ENCODE results near the gene TTBK1. TPM values are rescaled to one million over a fixed set of nuclear protein-coding genes. Genes with fewer than 3 reads are reported as not detected.

The TTBK1 gene
- total RNA-seq, 1 experiment from 2014 or later = not detected

DNA sequence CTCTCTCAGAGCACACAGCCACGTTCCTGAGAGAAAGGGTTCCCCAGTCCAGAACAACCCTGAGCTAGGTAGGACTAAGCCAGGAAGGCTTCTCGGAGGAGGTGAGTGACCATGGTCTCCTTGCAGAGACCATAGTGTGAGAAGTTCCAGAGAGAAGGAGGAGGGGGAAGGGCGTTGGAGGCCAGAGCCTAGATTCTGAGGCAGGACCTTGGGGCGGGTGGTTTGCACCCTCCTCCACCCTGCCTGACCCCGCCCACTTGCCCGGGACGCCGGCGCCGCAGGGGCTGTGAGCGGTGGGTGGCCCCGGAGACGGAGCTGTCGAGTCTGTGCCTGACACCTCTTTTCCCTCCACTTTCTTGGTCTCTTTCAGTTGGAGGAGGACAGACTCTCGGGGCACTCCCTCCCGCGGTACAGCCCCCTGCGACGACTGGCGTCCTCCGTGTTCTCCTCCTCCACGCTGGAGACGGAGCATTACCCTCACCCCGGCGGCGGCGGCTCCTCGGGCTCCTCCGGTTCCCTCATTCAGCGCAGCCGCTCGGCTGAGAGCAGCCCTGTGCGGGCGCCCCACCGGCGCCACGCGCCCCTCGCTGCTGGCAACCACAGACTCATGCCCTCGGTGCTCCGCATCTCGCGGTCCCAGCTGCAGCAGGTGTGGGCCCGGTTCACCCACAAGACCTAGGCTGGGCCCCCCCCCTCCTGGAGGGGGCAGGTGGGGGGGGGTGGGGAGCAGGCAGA, 26.2 kb downstream of the TTBK1 start:
- DNase-seq (ENCODE audit: extremely low read depth, low read depth) = no peak

DNA sequence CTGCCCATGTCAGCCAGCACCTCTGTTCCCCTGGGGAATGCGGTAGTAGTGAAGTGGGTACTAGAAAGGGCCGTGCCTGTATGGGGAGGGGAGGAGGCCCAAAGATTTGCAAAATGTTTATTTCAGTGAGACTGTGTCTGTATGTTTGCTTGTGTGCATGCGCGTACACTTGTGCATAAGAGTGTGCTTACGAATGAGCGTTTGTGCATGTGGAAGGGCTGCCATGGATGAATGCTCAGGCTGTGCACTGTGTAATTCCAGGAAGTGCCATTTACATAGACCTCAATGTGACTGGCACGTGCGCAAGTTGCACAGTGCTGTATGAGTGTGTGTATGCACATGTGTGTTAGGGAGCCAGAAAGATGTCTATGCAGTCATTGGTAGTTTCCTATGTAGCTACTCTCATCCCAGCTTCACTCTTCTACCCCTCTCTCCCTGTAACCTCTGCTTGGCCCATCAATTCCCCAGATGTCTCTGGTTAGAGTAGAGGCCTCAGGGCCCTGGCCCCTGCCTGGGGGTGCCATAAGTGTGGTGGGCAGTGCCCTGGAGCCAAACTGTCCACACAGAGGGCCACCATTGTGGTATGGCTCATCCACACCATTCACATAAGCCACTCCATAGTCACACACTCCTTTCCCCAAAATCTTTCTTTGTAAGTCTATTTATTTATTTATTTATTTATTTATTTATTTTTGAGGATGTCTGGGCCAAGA, 28.0 kb downstream of the TTBK1 start:
- no peak for DNase-seq (ENCODE audit: extremely low read depth, low read depth)

DNA sequence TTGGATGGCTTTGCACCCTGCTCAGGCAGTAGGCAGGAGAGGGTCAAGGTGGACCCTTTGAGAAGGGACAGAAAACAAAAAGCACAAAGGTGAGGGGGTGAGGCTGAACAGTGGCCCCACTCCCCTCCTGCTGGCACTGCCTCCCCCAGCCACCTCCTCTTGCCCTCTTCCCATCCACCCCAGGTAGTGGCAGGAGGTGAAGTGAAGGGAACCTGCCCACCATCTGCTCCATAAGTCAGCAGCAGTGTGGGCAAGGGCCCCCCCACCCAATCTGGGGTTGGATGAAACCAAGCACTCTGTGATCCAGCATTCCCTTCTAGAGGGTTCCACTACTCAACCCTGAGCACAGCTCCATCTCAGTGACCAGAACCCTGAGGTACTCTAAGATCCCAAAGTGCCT, 28.7 kb downstream of the TTBK1 start:
- no peak for DNase-seq (ENCODE audit: extremely low read depth, low read depth)

DNA sequence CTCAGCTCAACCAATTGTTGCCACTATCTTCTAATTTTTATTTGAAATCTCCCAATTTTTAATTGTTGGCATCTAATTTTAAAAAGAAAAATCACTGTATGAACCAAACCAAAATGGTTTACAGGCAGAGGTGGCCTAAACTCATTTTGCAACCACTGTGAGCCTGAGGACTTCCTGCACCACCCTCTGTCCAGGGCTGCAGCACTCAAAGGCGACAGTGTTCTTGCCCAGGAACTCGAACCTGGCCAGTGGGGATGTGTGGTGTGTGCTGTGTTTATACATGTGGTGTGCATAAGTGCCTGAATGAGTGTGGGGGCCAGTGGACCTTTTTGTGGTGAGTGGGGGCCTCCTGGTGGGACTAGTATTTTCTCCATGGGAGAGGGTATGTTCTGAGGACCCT, 30.4 kb downstream of the TTBK1 start:
- no peak for DNase-seq (ENCODE audit: extremely low read depth, low read depth)

DNA sequence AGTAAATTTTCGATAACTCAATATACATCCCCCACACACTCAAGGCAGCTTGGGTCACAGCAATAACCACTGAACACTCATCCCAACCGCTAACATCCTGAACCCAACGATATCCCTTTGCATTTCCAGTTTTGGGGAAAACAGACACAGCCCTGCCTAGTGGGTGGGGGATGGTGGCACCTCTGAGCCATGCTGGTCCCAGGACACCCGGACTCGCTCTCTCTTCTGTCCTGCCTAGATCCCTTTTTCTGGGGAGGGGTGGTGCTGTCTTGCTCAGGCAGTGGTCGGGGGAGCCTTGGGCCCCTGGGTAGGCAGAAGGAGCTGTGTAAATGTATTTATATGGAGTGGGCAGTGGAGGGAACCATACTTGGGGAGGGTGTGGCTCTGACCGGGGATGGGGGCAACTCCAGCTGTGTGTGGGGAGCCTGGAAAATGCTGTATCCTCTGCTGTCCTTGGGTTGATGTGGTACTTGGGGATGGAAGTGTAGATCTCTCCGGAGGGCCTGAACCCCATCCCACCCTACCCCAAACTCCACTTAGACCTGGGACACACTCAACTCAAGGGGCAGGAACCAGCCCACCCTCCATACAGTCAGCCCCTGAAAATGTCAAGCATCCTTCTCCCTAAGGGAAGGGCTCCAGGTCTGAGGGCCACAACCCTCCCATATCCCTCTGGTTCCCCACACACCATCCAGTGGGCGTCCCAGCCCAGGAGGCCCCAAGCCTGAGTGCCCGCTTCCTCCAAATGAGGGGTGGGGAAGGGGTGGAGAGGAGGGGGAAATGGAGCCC, 31.0 kb downstream of the TTBK1 start:
- no peak for DNase-seq (ENCODE audit: extremely low read depth, low read depth)

DNA sequence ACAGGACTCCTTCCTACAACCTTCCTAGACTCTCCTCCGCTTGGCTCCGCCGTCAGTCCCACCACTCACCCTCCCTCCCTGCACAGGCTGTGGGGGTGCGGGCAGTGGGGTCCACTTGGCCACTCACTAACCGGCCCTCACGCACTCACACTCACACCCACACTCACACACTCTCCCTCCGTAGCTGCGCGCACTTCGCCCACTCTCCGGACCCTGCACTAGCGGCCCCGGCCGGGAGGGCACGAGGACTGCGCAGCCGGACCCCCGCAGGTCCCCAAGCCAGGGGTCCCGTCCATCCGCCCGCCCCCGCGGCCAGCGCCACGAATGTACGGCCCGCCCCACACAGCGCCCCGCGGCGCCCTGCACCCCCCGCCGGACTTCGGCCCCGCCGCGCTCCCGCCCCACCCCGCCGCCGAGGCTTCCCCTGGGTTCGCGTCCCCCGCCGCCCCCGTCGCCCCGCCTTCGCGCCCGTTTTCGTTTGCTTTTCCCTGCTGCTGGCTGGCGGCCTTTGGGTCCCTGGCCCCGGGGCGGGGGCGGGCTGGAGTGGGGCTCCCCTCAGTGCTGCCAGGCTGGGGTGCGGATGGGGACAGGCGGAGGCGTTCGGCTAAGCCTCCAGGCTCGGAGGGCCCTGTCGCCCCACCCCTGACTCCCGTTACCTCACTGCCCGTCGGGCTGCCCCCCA, 31.8 kb downstream of the TTBK1 start:
- DNase-seq (ENCODE audit: extremely low read depth, low read depth) = no peak

DNA sequence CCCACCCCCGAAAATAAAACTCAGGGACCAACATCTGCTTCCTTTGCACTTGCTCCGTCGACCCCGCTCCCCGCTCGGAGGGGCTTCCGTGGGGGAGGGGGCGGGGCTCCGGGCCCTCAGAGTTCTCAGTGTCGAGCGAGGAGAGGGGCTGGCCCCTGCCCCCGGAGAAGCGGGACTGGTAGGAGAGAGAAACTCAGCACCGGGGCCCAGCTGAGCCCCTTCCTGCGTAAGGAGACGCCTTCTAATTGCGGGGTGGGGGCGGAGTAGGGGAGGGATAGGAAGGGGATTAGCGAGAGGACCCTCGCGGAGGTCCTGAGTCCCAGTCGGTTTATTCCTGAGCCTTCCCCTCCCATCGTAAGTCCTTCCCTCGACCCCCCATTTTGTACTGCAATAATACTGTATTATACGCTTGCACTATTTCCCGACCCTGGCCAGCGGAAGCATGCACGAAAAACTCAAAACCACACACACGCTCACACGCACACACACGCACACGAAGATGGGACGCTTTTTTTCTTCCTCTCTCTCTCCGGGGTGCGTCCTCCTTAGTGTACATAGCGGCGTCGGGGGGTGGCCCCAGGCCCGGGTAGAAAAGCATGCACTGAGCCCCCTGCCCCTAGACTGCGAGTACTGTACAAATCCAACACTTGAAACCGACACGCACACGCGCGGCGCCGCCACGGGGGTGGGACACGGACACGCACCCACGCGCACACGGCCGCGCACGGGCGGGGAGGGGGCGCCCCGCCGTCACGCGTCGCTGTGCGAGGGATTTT, 32.7 kb downstream of the TTBK1 start:
- no peak for DNase-seq (ENCODE audit: extremely low read depth, low read depth)

DNA sequence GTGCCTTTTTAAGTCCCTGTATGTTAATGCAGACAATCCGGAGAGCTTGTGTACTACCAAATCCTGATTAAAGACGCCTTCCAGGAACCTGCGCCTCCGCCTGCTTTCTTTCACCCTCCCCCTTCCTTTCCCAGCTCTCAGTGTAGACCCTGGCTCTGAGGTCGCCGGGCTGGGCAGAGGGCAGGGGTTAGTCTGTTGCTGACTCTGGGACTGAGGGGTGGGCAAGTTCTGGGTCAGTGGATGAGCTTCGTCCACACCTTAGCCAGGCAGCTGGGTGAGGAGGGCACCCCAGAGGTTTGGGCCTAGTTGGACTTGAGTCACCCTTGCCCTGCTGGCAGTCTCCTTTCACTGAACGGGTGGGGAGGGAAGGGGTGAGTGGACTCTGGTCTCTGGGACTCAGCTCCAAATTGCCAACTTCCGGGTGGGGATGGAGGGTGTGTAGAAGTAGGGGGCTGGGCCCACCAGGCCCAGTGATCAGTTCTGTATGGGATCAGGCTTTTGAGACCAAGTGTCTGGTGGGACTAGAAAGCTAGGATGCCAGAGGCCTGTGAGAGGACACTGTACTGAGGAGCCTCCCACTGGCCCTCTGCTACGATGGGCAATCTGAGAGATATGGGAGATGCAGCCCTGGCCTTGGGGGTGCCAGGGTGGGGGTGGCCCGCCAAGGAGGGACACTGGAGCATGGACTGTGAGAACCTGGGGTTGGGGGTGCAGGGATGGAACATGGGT, 33.5 kb downstream of the TTBK1 start:
- DNase-seq (ENCODE audit: extremely low read depth, low read depth) = no peak

DNA sequence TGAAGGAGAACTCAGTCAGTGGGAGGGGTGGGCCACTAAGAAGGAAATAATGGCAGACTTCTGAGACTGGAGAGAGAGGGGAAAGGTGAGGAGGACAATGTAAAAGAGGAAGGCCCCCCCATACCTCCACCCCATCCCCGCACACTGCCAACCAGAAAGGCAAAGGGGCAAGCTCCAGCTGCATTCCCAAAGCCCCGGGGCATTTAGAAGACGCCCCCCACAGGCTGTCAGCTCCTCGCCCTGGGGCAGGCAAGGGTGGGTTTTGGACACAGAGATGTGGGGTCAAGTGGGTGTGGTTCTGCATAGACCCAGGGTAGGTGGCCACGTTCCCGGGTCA, 34.0 kb downstream of the TTBK1 start:
- no peak for DNase-seq (ENCODE audit: extremely low read depth, low read depth)

GRCh38 chr6:43277643-43278523, 34.6 kb downstream of the TTBK1 start:
- no peak for DNase-seq (ENCODE audit: extremely low read depth, low read depth)

GRCh38 chr6:43278524-43279078, 35.3 kb downstream of the TTBK1 start:
- no peak for DNase-seq (ENCODE audit: extremely low read depth, low read depth)

DNA sequence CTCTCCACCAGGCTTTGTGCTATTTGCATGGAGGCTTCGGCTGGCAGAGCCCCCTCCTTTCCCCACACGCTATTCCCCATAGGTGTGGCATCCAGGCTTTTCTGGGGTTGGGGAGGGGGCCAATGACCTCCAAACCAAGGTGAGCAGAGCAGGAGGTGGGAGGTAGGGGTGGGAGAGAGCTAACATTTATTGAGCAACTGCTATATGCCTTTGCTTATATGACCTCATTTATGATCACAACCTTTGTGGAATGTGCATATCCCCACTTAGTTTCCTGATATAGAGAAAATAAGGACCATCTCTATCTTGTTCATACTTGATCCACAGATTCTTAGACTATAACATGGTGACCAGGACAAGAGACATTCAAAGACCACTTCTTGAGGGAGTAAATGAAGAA, 37.0 kb downstream of the TTBK1 start:
- no peak for DNase-seq (ENCODE audit: extremely low read depth, low read depth)

GRCh38 chr6:43282060-43282459, 38.8 kb downstream of the TTBK1 start:
- no peak for DNase-seq (ENCODE audit: extremely low read depth, low read depth)

DNA sequence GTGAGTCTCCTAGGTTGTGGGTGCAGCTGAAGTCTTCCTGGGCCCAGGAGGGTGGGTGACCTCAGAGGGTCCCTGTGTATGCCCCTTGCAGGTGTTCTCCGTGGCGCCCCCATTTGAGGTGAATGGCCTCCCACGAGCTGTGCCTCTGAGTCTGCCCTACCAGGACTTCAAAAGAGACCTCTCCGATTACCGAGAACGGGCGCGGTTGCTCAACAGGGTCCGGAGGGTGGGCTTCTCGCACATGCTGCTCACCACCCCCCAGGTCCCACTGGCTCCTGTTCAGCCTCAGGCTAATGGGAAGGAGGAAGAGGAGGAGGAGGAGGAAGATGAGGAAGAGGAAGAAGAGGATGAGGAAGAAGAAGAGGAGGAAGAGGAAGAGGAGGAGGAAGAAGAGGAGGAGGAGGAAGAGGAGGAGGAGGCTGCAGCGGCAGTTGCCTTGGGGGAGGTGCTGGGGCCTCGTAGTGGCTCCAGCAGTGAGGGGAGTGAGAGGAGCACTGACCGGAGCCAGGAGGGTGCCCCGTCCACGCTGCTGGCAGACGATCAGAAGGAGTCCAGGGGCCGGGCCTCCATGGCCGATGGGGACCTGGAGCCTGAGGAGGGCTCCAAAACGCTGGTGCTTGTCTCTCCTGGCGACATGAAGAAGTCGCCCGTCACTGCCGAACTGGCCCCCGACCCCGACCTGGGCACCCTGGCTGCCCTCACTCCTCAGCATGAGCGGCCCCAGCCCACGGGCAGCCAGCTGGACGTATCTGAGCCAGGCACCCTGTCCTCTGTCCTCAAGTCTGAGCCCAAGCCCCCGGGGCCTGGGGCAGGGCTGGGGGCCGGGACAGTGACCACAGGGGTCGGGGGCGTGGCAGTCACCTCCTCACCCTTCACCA, 39.6 kb downstream of the TTBK1 start:
- no peak for DNase-seq (ENCODE audit: extremely low read depth, low read depth)

DNA sequence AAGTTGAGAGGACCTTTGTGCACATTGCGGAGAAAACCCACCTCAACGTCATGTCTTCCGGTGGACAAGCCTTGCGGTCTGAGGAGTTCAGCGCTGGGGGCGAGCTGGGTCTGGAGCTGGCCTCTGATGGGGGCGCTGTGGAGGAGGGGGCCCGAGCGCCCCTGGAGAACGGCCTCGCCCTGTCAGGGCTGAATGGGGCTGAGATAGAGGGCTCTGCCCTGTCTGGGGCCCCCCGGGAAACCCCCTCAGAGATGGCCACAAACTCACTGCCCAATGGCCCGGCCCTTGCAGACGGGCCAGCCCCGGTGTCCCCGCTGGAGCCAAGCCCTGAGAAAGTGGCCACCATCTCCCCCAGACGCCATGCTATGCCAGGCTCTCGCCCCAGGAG, 40.2 kb downstream of the TTBK1 start:
- DNase-seq (ENCODE audit: extremely low read depth, low read depth) = no peak

DNA sequence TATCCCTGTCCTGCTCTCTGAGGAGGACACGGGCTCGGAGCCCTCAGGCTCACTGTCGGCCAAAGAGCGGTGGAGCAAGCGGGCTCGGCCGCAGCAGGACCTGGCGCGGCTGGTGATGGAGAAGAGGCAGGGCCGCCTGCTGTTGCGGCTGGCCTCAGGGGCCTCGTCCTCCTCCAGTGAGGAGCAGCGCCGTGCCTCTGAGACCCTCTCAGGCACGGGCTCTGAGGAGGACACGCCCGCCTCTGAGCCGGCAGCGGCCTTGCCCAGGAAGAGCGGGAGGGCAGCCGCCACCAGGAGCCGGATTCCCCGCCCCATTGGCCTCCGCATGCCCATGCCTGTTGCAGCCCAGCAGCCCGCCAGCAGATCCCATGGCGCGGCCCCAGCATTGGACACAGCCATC, 40.6 kb downstream of the TTBK1 start:
- DNase-seq (ENCODE audit: extremely low read depth, low read depth) = no peak

GRCh38 chr6:43284991-43285781, 41.9 kb downstream of the TTBK1 start:
- DNase-seq (ENCODE audit: extremely low read depth, low read depth) = no peak
